ENCODE results near the gene FBLN2. TPM values are rescaled to one million over a fixed set of nuclear protein-coding genes. Genes with fewer than 3 reads are reported as not detected.

FBLN2 gene
- total and polyA plus RNA-seq, 2 of the 13 experiments (the other 11 are each of a cell fraction or from before 2014, with no cell fraction given) = not detected

- no TSS peak for BruUV-seq (replicated peaks)
- intact Hi-C loops (cut with micrococcal nuclease; ENCODE audit: unreplicated experiment) (no loop called here), in situ Hi-C loops (cut with HindIII; ENCODE audit: extremely low pct_ligation_motif_present, low pct_unique_long_range_greater_than_20kb) (no loop called here)
- no peaks in the 10 kb centered on the region for H3K79me2 ChIP-seq (ENCODE audit: insufficient read depth, low read length)
- TF ChIP-seq CREB1 (IDR thresholded peaks at IDR 0.05) (no peak), CREB1 (CRISPR knock-in tag; IDR thresholded peaks at IDR 0.05) (no peak), PITX1 (CRISPR knock-in tag; IDR thresholded peaks at IDR 0.05) (no peak), ZNF251 (CRISPR knock-in tag; IDR thresholded peaks at IDR 0.05) (no peak), ZNF224 (CRISPR knock-in tag; IDR thresholded peaks at IDR 0.05) (no peak), MYNN (CRISPR knock-in tag; IDR thresholded peaks at IDR 0.05; ENCODE audit: low read depth) (no peak), TRAFD1 (CRISPR knock-in tag; IDR thresholded peaks at IDR 0.05; ENCODE audit: borderline replicate concordance) (no peak), MAF1 (CRISPR knock-in tag; IDR thresholded peaks at IDR 0.05; ENCODE audit: borderline replicate concordance) (no peak), GATA4 (IDR thresholded peaks at IDR 0.05; ENCODE audit: borderline replicate concordance, low read depth) (no peak), ZNF232 (CRISPR knock-in tag; IDR thresholded peaks at IDR 0.05; ENCODE audit: borderline replicate concordance) (no peak), ZC3H13 (CRISPR knock-in tag; IDR thresholded peaks at IDR 0.05) (no peak), ZNF660 (CRISPR knock-in tag; IDR thresholded peaks at IDR 0.05; ENCODE audit: borderline replicate concordance, low read depth) (no peak), TP53 (CRISPR knock-in tag; conservative IDR thresholded peaks at IDR 0.05) (no peak), ZNF367 (CRISPR knock-in tag; IDR thresholded peaks at IDR 0.05; ENCODE audit: borderline replicate concordance) (no peak), NONO (IDR thresholded peaks at IDR 0.05) (no peak), NONO (CRISPR knock-in tag; conservative IDR thresholded peaks at IDR 0.05) (no peak), HINFP (CRISPR knock-in tag; IDR thresholded peaks at IDR 0.05; ENCODE audit: low read depth) (no peak)
- no peak overlapping the region for H3K4me2 ChIP-seq (ENCODE audit: low read depth, low read length)
- H2AFZ ChIP-seq (ENCODE audit: low read length) = no peak overlapping the region
- FAIRE-seq (no peak), DNase-seq (ENCODE audit: low spot score) (no peak), ATAC-seq (no peak; the same call in 1 of the 3 replicates)
- H3K36me3 ChIP-seq (replicated peaks in 1 of 2; ENCODE audit: control insufficient read depth in 1 of 2, insufficient read depth in 2 of 2, low read length in 2 of 2) = no peaks in the 10 kb centered on the region
- H3K9me3 ChIP-seq (ENCODE audit: low read length) = no peaks in the 10 kb centered on the region
- peaks cover 7 to 37% of the 10 kb centered on the region in 2 experiments; a peak in 3 of 5 replicates for H3K27me3 ChIP-seq (ENCODE audit: control insufficient read depth in 1 of 2, insufficient read depth in 2 of 2, low read length in 2 of 2)
- H3K27ac ChIP-seq (ENCODE audit: extremely low read length, insufficient read depth, low read length) = no peak overlapping the region
- POLR2A ChIA-PET = no interaction called here
- H3K9ac ChIP-seq (ENCODE audit: insufficient read depth, low read depth, low read length) = no peak overlapping the region
- H3K4me3 ChIP-seq (replicated peaks in 1 of 3; ENCODE audit: insufficient read depth in 1 of 3, low read depth in 2 of 3, low read length in 3 of 3) = no peak overlapping the region
- 49% methylated on average over 17 of the region's 31 CpGs for WGBS (ENCODE audit: low lambda C conversion rate)
- H3K4me1 ChIP-seq (ENCODE audit: insufficient read depth, low read length) = peaks cover 10% of the 10 kb centered on the region
- 0 out of 2 replicates have a peak, but pooled peaks cover 2% of the 10 kb centered on the region for H4K20me1 ChIP-seq (ENCODE audit: insufficient read depth, low read length)
- CTCF ChIA-PET (ENCODE audit: low intra/inter-chr PET ratio, low total read pairs) = no interaction called here
Observed at GRCh38 chr3:13621381-13622221, 72.7 kb downstream of the FBLN2 start.

Measured in HepG2 (cell line).